HepG2 (cell line): ENCODE data around the gene ANO2. TPM values are rescaled to one million over a fixed set of nuclear protein-coding genes. Genes with fewer than 3 reads are reported as not detected.

ENCODE experiments used
- ATAC-seq: fragments of 200-7000 bp; cut with Tn5 transposase; 3 replicates; pipeline ENCODE4 v1.9.1; 2020; ENCODE audit warnings: mild to moderate bottlenecking, moderate library complexity
- BruUV-seq: library from RNA; stranded (reverse); fragments of 400-500 nt; replicated peaks from 2 replicates; lab custom pipeline; 2021; lab: Mats Ljungman, UMichigan
- CTCF ChIA-PET: fragments of 300-600 bp; formaldehyde crosslinking; extraction: SDS; loops from one replicate; lab custom pipeline; 2021; ENCODE audit warnings: low total read pairs, inconsistent platforms, low intra/inter-chr PET ratio; lab: Yijun Ruan, JAX
- POLR2A ChIA-PET: fragments of 350-600 bp; sonication (Branson Sonifier 250); formaldehyde crosslinking; loops from one replicate; lab custom pipeline; 2020; ENCODE audit warnings: antibody characterized with exemption, inconsistent platforms; lab: Yijun Ruan, JAX
- DNase-seq: peaks from one replicate; pipeline ENCODE4 v3.0.0-alpha.2; 2015; ENCODE audit warnings: low spot score
- FAIRE-seq: peaks from 3 replicates; lab custom pipeline; 2011; peaks lifted over from hg19 to GRCh38; lab: Jason Lieb, UNC
- H2AFZ ChIP-seq: one replicate; pipeline ENCODE4 v1.6.1; 2011; ENCODE audit warnings: low read length, inconsistent platforms
- H3K27ac ChIP-seq: fragments of 300-600 bp; 3 replicates; pipeline ENCODE4 v1.8.0; 2011; ENCODE audit warnings: mixed run types, mild to moderate bottlenecking, mixed read lengths, low read length, inconsistent platforms; ENCODE audit not compliant: insufficient read depth; ENCODE audit errors: extremely low read length
- H3K27me3 ChIP-seq, 2 experiments: fragments of 200-600 bp in 1 of 2; 2 replicates in 1 of 2; 3 replicates in 1 of 2; pipeline versions ENCODE4 v1.6.0 to v1.8.0; 2011; ENCODE audit warnings: low read length in 2 of 2, mild to moderate bottlenecking in 2 of 2, moderate library complexity in 2 of 2, inconsistent platforms in 1 of 2; ENCODE audit not compliant: insufficient read depth in 2 of 2, control insufficient read depth in 1 of 2
- H3K36me3 ChIP-seq, 2 experiments: fragments of 200-600 bp in 1 of 2; replicated peaks in 1 of 2; 2 replicates in 1 of 2; 3 replicates in 1 of 2; pipeline versions ENCODE4 v1.5.1 to v1.8.0; 2011; ENCODE audit warnings: low read length in 2 of 2, inconsistent platforms in 1 of 2; ENCODE audit not compliant: insufficient read depth in 2 of 2, control insufficient read depth in 1 of 2
- H3K4me1 ChIP-seq: 2 replicates; pipeline ENCODE4 v1.5.1; 2012; ENCODE audit warnings: low read length, inconsistent platforms; ENCODE audit not compliant: insufficient read depth
- H3K4me2 ChIP-seq: 2 replicates; pipeline ENCODE4 v1.6.0; 2011; ENCODE audit warnings: low read depth, low read length, inconsistent platforms
- H3K4me3 ChIP-seq, 3 experiments: fragments of 200-600 bp in 1 of 3; sonication (generic), shearing (Covaris generic) in 1 of 3; replicated peaks in 1 of 3; 2 replicates each; pipeline ENCODE4 v1.5.1; 2011 to 2016; ENCODE audit warnings: low read length in 3 of 3, inconsistent platforms in 2 of 3, low read depth in 2 of 3, mild to moderate bottlenecking in 2 of 3, control low read depth in 1 of 3, mixed read lengths in 1 of 3; ENCODE audit not compliant: insufficient read depth in 1 of 3
- H3K79me2 ChIP-seq: one replicate; pipeline ENCODE4 v1.6.1; 2011; ENCODE audit warnings: low read length, inconsistent platforms; ENCODE audit not compliant: insufficient read depth
- H3K9ac ChIP-seq: 2 replicates; pipeline ENCODE4 v1.6.0; 2011; ENCODE audit warnings: mild to moderate bottlenecking, low read depth, low read length, inconsistent platforms; ENCODE audit not compliant: insufficient read depth
- H3K9me3 ChIP-seq: 2 replicates; pipeline ENCODE4 v1.5.1; 2012; ENCODE audit warnings: mild to moderate bottlenecking, low read length
- H4K20me1 ChIP-seq: 2 replicates; pipeline ENCODE4 v1.6.0; 2011; ENCODE audit warnings: inconsistent platforms, mild to moderate bottlenecking, low read length, moderate library complexity; ENCODE audit not compliant: insufficient read depth
- CENPBD1 ChIP-seq: sonication (generic); formaldehyde crosslinking; IDR thresholded peaks from 2 replicates; pipeline ENCODE4 v1.8.0; 2022; ENCODE audit warnings: missing genetic modification reagents, low read depth, mild to moderate bottlenecking, borderline replicate concordance
- EED ChIP-seq: sonication (generic); formaldehyde crosslinking; IDR thresholded peaks from 2 replicates; pipeline ENCODE4 v1.5.0; 2020; ENCODE audit warnings: mild to moderate bottlenecking, missing genetic modification reagents
- HNF4A ChIP-seq: sonication (generic); formaldehyde crosslinking; IDR thresholded peaks from 2 replicates; pipeline ENCODE4 v1.4.0; 2020; ENCODE audit warnings: missing genetic modification reagents
- SRSF9 ChIP-seq: fragments of 200-400 bp; formaldehyde crosslinking; IDR thresholded peaks from 2 replicates; pipeline ENCODE4 v1.6.1; 2018; ENCODE audit warnings: borderline replicate concordance, mild to moderate bottlenecking, low read depth, low read length; ENCODE audit not compliant: insufficient read depth, poor library complexity, severe bottlenecking
- ZNF263 ChIP-seq: sonication (generic); formaldehyde crosslinking; IDR thresholded peaks from 2 replicates; pipeline ENCODE4 v1.4.0; 2020; ENCODE audit warnings: missing genetic modification reagents
- ZSCAN5A ChIP-seq: sonication (generic); formaldehyde crosslinking; IDR thresholded peaks from 2 replicates; pipeline ENCODE4 v1.8.0; 2022; ENCODE audit warnings: mild to moderate bottlenecking, missing genetic modification reagents, borderline replicate concordance
- WGBS: methylation state at CpG from one replicate; pipeline ENCODE4 v1.1.6; 2017; ENCODE audit warnings: low lambda C conversion rate; 5-methylcytosine and 5-hydroxymethylcytosine counted together
- in situ Hi-C: cut with HindIII; loops from 2 replicates; pipeline ENCODE4 v1.10.0; 2017; ENCODE audit warnings: low pct_unique_long_range_greater_than_20kb; ENCODE audit not compliant: extremely low pct_ligation_motif_present
- intact Hi-C: fragments of 100-400 bp; cut with micrococcal nuclease; formaldehyde crosslinking; loops from one replicate; pipeline ENCODE4 v1.10.0; 2022; ENCODE audit not compliant: unreplicated experiment
- polyA plus RNA-seq, 8 experiments: library from polyadenylated mRNA; depleted of rRNA in 3 of 8; stranded (reverse) in 7 of 8; unstranded in 1 of 8; fragments of >200 nt; fragmentation: Illumina TruSeq in 4 of 8; extraction: Trizol in 4 of 8; gene quantifications; 2 replicates each; pipeline versions ENCODE4 v1.2.1 to v1.2.3, GENCODE V29; 2011 to 2016; ENCODE audit warnings: low read depth in 4 of 8, missing spikeins in 1 of 8, mixed read lengths in 1 of 8; ENCODE audit not compliant: insufficient read depth in 1 of 8
- total RNA-seq, 5 experiments: library from RNA; depleted of rRNA; stranded (reverse); fragments of >200 nt; fragmentation: Illumina TruSeq; extraction: Trizol; gene quantifications; 2 replicates each; pipeline ENCODE4 v1.2.3, GENCODE V29; 2016; ENCODE audit warnings: low read depth in 1 of 5
- TF ChIP-seq, protein P1 (sequence below): sonication (generic); formaldehyde crosslinking; IDR thresholded peaks from 2 replicates; pipeline ENCODE4 v1.5.0; 2020; ENCODE audit warnings: missing genetic modification reagents, mild to moderate bottlenecking, borderline replicate concordance

Gene ANO2
- total and polyA plus RNA-seq, 2 of the 13 experiments (the other 11 are each of a cell fraction or from before 2014, with no cell fraction given), result 0.18 TPM; not detected in 1

- Histone ChIP-seq H3K9ac (no peak overlapping the region), H3K27me3 (peaks cover 2 to 35% of the 10 kb centered on the region in 2 experiments; a peak in 4 of 5 replicates), H3K4me2 (no peak overlapping the region), H2AFZ (no peak overlapping the region), H3K36me3 (no peaks in the 10 kb centered on the region), H4K20me1 (no peaks in the 10 kb centered on the region), H3K9me3 (no peaks in the 10 kb centered on the region), H3K79me2 (no peaks in the 10 kb centered on the region), H3K27ac (no peak overlapping the region), H3K4me3 (no peak overlapping the region), H3K4me1 (no peaks in the 10 kb centered on the region)
- intact Hi-C loops, result no loop called here
- DNase-seq, result no peak
- no TSS peak for BruUV-seq
- FAIRE-seq, result no peak
- ChIA-PET POLR2A (no interaction called here), CTCF (no interaction called here)
- no peak for ATAC-seq
- in situ Hi-C loops, result no loop called here
- TF ChIP-seq ZSCAN5A (CRISPR knock-in tag) (no peak), SRSF9 (no peak), ZNF263 (CRISPR knock-in tag) (no peak), HNF4A (CRISPR knock-in tag) (no peak), EED (no peak), CENPBD1 (CRISPR knock-in tag) (no peak)
- TF ChIP-seq, protein P1, sequence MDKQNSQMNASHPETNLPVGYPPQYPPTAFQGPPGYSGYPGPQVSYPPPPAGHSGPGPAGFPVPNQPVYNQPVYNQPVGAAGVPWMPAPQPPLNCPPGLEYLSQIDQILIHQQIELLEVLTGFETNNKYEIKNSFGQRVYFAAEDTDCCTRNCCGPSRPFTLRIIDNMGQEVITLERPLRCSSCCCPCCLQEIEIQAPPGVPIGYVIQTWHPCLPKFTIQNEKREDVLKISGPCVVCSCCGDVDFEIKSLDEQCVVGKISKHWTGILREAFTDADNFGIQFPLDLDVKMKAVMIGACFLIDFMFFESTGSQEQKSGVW, result no peak
- 62% methylated on average over 3 of the region's 3 CpGs for WGBS
Measured at GRCh38 chr12:5941907-5942306, 3.2 kb downstream of the ANO2 start.
